Measurements from ENCODE around the gene VASH2.

DNA sequence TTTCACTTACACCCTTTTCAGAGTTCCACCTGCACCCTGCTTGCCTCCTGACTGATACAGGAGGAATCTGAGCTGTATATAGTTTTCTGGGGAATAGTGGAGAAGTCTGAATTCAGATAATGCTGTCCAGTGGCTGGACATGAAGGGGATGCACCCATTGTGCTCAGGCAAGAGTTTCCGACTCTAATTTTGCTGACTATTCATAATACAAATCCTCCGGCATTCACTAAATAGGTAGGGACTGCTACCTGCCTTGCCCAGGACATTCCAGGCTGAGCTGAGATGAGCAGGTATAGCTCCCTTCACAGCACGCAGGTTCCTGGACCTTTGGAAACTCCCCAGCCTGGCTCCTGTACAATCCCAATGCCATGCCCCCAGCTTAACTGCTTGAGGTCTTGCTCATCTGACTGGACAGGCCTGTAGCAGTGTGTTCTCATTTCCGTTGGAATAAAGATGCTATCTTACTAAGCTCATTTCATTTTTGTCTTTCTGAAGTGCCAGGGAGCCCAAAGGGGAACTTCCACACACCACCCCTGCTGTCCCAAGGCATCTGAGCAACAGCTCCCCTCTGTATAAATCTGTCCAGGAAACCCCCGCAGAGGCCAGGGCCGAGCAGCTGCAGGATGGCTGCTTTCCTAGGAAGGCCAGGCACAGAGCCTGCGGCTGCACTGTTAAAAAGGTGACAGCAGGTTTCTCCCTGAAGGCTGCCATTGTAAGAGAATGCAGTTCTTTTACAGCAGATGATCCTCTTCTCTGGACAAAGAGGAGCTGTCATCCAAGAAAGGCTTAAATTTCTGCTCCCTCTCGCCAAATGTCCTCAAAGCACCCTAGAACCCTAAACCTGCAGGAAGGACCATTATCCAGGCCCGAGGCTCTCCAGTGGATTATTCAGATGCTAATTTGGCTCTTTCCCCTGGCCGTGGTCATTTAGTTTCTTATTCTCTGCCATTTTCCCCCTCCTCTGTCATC lies 21.7 kb upstream of the VASH2 start:
- TF ChIP-seq YY1 (IDR thresholded peaks at IDR 0.05; ENCODE audit: low read depth) (no peak), RAD21 (IDR thresholded peaks at IDR 0.05; ENCODE audit: low read depth) (no peak), FOXM1 (IDR thresholded peaks at IDR 0.05; ENCODE audit: borderline replicate concordance, low read depth) (no peak), TEAD4 (IDR thresholded peaks at IDR 0.05) (no peak), CREB1 (IDR thresholded peaks at IDR 0.05; ENCODE audit: low read depth) (no peak), NFIC (IDR thresholded peaks at IDR 0.05) (no peak), EP300 (IDR thresholded peaks at IDR 0.05; ENCODE audit: borderline replicate concordance) (no peak), TAF1 (IDR thresholded peaks at IDR 0.05; ENCODE audit: low read depth) (no peak), CEBPB (IDR thresholded peaks at IDR 0.05) (no peak)
- TF ChIP-seq, protein P1, sequence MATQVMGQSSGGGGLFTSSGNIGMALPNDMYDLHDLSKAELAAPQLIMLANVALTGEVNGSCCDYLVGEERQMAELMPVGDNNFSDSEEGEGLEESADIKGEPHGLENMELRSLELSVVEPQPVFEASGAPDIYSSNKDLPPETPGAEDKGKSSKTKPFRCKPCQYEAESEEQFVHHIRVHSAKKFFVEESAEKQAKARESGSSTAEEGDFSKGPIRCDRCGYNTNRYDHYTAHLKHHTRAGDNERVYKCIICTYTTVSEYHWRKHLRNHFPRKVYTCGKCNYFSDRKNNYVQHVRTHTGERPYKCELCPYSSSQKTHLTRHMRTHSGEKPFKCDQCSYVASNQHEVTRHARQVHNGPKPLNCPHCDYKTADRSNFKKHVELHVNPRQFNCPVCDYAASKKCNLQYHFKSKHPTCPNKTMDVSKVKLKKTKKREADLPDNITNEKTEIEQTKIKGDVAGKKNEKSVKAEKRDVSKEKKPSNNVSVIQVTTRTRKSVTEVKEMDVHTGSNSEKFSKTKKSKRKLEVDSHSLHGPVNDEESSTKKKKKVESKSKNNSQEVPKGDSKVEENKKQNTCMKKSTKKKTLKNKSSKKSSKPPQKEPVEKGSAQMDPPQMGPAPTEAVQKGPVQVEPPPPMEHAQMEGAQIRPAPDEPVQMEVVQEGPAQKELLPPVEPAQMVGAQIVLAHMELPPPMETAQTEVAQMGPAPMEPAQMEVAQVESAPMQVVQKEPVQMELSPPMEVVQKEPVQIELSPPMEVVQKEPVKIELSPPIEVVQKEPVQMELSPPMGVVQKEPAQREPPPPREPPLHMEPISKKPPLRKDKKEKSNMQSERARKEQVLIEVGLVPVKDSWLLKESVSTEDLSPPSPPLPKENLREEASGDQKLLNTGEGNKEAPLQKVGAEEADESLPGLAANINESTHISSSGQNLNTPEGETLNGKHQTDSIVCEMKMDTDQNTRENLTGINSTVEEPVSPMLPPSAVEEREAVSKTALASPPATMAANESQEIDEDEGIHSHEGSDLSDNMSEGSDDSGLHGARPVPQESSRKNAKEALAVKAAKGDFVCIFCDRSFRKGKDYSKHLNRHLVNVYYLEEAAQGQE (IDR thresholded peaks at IDR 0.05; ENCODE audit: low read depth): no peak
- TF ChIP-seq, protein P2, sequence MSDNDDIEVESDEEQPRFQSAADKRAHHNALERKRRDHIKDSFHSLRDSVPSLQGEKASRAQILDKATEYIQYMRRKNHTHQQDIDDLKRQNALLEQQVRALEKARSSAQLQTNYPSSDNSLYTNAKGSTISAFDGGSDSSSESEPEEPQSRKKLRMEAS (IDR thresholded peaks at IDR 0.05): no peak

All from Ishikawa (cell line).